ENCODE results near the gene ADAM23.

Gene ADAM23

GRCh38 chr2:206443735-206444527 is 599 bp downstream of the ADAM23 start:
- peak; percentile 14 for DNase-seq

GRCh38 chr2:206445948-206446347 is 2.6 kb downstream of the ADAM23 start:
- no peak for DNase-seq

- no peak for DNase-seq
These were observed 8.9 kb downstream of the ADAM23 start for GRCh38 chr2:206452242-206452641.

GRCh38 chr2:206452750-206453149 is 9.4 kb downstream of the ADAM23 start:
- DNase-seq: no peak

- no peak for DNase-seq
These were observed 12.9 kb downstream of the ADAM23 start for GRCh38 chr2:206456078-206456754.

GRCh38 chr2:206457188-206457634 is 13.9 kb downstream of the ADAM23 start:
- DNase-seq: no peak

- DNase-seq: no peak
These were observed 19.0 kb downstream of the ADAM23 start for GRCh38 chr2:206462240-206462854.

- DNase-seq: no peak
These were observed 20.4 kb downstream of the ADAM23 start for GRCh38 chr2:206463685-206464084.

GRCh38 chr2:206464597-206464996 is 21.3 kb downstream of the ADAM23 start:
- DNase-seq: no peak

- DNase-seq: no peak
These were observed 28.3 kb downstream of the ADAM23 start for GRCh38 chr2:206471524-206472062.

GRCh38 chr2:206472094-206472493 is 28.8 kb downstream of the ADAM23 start:
- no peak for DNase-seq

- no peak for DNase-seq
These were observed 30.8 kb downstream of the ADAM23 start for GRCh38 chr2:206474099-206474498.

- DNase-seq: peak; percentile 68
These were observed 34.0 kb downstream of the ADAM23 start for GRCh38 chr2:206477296-206477695.

- DNase-seq: no peak
These were observed 35.0 kb downstream of the ADAM23 start for GRCh38 chr2:206478340-206478739.

GRCh38 chr2:206480161-206480560 is 36.8 kb downstream of the ADAM23 start:
- DNase-seq: no peak

GRCh38 chr2:206480620-206481019 is 37.3 kb downstream of the ADAM23 start:
- DNase-seq: no peak

- no peak for DNase-seq
These were observed 37.7 kb downstream of the ADAM23 start for GRCh38 chr2:206481056-206481455.

- DNase-seq: no peak
These were observed 38.8 kb downstream of the ADAM23 start for GRCh38 chr2:206482123-206482522.

- no peak for DNase-seq
These were observed 39.3 kb downstream of the ADAM23 start for GRCh38 chr2:206482633-206483032.

GRCh38 chr2:206488053-206488452 is 44.7 kb downstream of the ADAM23 start:
- no peak for DNase-seq

- DNase-seq: no peak
These were observed 45.3 kb downstream of the ADAM23 start for GRCh38 chr2:206488623-206489022.

- no peak for DNase-seq
These were observed 50.7 kb downstream of the ADAM23 start for GRCh38 chr2:206494061-206494460.

- no peak for DNase-seq
These were observed 59.4 kb downstream of the ADAM23 start for GRCh38 chr2:206502729-206503128.

- DNase-seq: no peak
These were observed 68.0 kb downstream of the ADAM23 start for GRCh38 chr2:206511283-206511682.

All from NCI-H1694 (cell line).